Ovary (tissue), 3 donors: ENCODE measurements around the gene CNIH2.

Source experiments
- CTCF ChIP-seq, 3 donors: fragments of 450-650 bp in 2 of 3; fragments of 200-600 bp in 1 of 3; IDR thresholded peaks; one replicate each; pipeline versions ENCODE4 v1.5.1 to v1.8.0; 2016 to 2022; ENCODE audit warnings: antibody characterized with exemption in 3 of 3, mild to moderate bottlenecking in 1 of 3
- EP300 ChIP-seq: sonication (generic); formaldehyde crosslinking; IDR thresholded peaks from one replicate; pipeline ENCODE4 v1.6.1; 2017; ENCODE audit warnings: antibody characterized with exemption
- POLR2A ChIP-seq: fragments of 450-650 bp; IDR thresholded peaks from one replicate; pipeline ENCODE4 v1.6.1; 2017; ENCODE audit warnings: antibody characterized with exemption, mild to moderate bottlenecking, moderate library complexity
- donor health status: DM: no; HTN: no; CAD: no.

DNA sequence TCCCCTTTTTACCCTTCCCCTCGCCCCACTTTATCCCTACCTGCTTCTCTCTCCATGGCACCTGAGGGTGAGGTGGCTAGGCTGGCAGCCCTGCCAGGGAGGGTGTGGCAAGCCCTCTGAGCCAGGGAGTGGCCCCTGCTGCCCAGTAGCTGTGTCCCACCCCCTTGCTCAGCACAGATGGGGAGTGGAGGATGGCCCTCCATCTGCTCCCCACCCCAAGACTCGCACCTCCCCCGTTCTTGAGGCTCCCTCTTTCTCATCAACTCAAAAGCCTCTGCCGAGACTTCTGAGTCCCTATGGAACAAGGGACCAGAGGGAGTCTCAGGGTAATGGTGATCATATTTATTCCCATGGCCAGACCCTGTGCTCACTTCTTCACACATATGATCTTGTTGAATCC is 15.4 kb downstream of the CNIH2 start:
- TF ChIP-seq EP300 (no peak), CTCF (IDR thresholded peaks at IDR 0.05) (no peak), POLR2A (no peak)
